HG03520 (cell line): Measurements from ENCODE around the gene METRNL.
"Not testable (repeated sequence)": the region's sequence is repeated elsewhere in the genome, so short reads cannot be mapped to it uniquely, and the experiment has no call there.

Experiments used
- ATAC-seq: cut with Tn5 transposase; IDR thresholded peaks from one replicate; pipeline ENCODE4 v1.9.1; 2021; ENCODE audit warnings: mild to moderate bottlenecking, moderate library complexity; ENCODE audit not compliant: unreplicated experiment

Gene METRNL

DNA sequence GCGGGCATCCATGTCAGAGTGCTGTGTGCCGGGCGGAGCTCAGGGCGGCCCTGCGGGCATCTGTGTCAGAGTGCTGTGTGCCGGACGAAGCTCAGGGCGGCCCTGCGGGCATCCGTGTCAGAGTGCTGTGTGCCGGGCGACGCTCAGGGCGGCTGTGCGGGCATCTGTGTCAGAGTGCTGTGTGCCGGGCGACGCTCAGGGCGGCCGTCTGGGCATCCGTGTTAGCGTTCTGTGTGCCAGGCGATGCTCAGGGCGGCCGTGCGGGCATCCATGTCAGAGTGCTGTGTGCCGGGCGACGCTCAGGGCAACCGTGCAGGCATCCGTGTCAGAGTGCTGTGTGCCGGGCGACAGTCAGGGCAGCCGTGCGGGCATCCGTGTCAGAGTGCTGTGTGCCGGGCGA is 55.0 kb downstream of the METRNL start:
- not testable (repeated sequence) for ATAC-seq

DNA sequence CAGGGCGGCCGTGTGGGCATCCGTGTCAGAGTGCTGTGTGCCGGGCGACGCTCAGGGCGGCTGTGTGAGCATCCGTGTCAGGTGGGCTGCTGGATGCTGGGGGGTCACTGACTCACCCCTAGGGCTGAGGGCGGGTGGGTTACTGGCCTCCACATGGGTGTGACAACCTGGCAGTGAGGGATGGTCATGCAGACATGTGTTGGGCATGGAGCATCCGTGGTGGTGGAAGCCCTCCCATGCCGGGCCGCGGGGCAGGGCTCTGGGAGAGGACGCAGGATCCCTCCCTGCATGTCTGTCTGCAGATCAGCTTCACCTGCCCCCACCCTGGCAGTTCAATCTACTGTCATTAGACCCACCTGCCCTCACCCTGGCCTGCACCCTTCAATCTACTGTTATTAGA is 56.3 kb downstream of the METRNL start:
- ATAC-seq, result no peak

DNA sequence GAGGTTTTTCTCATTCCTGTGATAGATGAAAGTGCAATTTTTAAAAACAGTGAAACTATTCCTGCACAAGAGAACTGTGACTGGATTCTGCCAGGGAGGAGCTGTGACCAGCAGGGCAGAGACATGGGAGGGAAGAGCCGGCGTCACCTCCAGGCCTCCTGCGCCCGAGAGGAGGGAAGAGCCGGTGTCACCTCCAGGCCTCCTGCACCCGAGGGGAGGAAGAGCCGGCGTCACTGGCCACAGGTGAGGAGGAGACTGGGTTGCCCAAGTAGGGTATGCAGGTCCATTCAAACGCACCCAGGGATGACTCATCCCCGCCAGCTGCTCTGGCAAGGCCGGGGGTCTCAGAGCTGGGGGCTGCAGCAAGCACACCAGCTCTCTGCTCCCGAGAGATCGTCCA is 56.7 kb downstream of the METRNL start:
- no peak for ATAC-seq

DNA sequence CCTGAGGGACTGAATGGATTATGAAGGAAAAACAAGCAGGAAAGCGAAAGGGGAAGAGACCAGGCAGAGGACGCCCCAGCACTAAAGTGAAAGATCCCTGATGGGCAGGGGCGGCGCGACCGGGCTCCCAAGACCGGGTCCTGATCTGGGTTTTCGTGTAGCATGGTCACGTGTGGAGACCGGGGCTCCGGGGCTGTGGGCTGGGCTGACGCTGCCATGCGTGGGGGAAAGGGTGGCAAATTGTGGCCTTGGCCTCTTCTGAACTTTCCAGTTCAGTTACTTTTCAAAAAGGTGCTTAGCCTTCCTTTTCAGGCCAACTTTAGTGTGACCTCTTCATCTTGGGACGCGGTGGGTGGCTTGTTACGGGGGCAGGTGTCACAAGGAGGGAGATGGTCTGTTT is 57.5 kb downstream of the METRNL start:
- ATAC-seq, result no peak

DNA sequence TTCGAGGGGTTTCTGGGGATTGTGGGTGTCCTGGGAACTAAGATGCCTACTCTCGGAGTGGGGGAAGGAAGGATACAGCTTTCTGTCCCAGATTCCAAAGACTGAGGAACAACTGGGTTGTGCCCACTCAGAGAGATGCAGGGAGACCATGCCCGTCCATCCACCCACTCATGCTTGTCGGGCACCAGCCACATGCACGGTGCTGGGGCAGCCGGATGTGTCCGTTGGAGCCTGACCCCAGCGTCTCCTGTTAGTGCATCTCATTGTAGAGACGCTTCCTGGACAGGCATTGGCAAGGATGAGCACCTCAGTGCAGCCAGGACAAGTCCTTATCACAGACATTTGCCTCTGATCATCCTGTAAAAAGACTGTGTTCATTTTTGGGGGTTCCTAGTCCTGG is 58.1 kb downstream of the METRNL start:
- no peak for ATAC-seq

DNA sequence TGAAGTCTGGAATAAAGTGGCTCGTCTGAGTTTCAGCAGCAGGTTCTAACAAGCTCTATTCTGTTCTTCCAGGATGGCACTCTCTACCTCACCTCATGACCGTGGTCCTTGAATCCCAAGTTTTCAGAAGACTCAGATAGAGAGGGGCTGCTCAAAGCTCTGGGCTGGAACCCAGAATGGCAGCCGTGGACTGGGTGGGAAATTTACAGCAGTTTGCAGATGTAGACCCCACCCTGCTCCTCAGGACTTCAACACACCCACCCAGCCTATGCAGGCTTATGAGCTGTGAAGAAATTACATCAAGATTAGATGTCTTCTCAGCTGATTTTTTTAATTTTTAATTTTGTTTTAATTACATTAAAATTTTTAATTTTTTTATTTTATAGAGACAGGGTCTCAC is 59.4 kb downstream of the METRNL start:
- ATAC-seq, result no peak

DNA sequence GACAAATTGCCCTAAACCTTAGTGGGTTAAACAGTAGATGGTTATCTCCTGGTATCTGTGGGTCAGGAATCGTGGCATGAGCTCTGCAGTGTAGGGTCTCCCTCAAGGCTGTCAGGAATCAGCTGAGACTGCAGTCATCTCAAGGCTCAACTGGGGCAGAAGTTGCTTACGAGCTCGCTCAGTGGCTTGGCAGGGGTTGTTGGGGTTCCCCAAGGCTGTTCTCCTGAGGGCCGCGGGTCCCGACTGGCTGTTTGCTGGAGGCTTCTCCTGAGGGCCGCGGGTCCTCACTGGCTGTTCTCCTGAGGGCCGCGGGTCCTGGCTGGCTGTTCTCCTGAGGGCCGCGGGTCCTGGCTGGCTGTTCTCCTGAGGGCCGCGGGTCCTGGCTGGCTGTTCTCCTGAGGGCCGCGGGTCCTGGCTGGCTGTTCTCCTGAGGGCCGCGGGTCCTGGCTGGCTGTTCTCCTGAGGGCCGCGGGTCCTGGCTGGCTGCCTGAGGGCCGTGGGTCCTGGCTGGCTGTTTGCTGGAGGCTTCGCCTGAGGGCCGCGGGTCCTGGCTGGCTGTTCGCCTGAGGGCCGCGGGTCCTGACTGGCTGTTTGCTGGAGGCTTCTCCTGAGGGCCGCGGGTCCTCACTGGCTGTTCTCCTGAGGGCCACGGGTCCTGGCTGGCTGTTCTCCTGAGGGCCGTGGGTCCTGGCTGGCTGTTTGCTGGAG is 60.3 kb downstream of the METRNL start:
- not testable (repeated sequence) for ATAC-seq

DNA sequence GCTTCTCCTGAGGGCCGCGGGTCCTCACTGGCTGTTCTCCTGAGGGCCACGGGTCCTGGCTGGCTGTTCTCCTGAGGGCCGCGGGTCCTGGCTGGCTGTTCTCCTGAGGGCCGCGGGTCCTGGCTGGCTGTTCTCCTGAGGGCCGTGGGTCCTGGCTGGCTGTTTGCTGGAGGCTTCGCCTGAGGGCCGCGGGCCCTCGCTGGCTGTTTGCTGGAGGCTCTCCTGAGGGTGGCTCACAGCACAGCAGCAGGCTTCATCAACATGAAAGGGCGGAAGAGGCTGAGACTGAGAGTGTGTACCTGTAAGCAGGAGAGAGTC is 60.8 kb downstream of the METRNL start:
- ATAC-seq, result not testable (repeated sequence)

DNA sequence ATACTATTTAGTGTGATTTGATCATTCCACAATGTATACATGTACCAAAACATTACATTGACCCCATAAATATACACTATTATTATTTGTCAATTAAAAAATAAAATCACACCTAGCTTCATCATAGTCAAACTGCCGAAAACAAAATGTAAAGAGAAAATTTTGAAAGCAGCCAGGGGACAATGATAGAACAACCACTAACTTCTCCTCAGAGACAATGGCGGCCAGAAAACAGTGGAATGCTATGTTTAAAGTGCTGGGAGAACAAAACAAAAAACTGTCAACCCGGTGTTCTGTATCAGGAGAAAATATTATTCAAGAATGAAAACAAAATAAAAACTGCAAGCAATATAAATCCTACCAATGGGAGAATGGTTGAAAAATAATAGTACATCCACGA is 63.2 kb downstream of the METRNL start:
- ATAC-seq, result no peak

DNA sequence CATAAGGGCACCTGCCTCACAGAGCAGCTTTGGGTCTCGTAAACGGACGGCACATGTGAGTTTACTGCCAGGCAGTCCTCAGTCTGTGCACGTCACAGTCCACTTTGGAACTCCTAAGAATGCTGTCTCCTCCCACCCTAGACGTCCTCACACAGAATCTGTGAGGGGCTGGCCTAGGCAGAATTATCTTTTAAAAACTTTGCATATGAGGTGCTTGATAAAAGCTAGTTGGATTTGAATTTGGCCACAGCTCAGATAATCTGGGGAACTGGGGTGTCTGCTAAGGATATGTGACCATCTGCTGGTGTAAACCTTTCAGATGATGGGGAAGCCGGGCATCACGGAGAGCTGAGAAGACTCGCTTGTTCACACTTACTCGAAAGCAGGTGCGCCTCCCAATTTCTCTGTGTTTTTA is 64.4 kb downstream of the METRNL start:
- ATAC-seq, result no peak
